Stomach smooth muscle (tissue), 2 donors: ENCODE data around the gene SLC25A43.
"Not testable (repeated sequence)": the region's sequence is repeated elsewhere in the genome, so short reads cannot be mapped to it uniquely, and the experiment has no call there.

ENCODE experiments used
- H3K27ac ChIP-seq: one replicate; pipeline ENCODE4 v1.7.0; 2013; ENCODE audit warnings: mild to moderate bottlenecking, low read length, inconsistent platforms
- H3K27me3 ChIP-seq, 2 donors: one replicate each; pipeline ENCODE4 v1.7.0; 2013; ENCODE audit warnings: low read length in 2 of 2; ENCODE audit not compliant: insufficient read depth in 2 of 2, control insufficient read depth in 1 of 2
- H3K36me3 ChIP-seq, 2 donors: one replicate each; pipeline ENCODE4 v1.7.0; 2013; ENCODE audit warnings: low read length in 2 of 2; ENCODE audit not compliant: control insufficient read depth in 2 of 2, insufficient read depth in 2 of 2
- H3K4me1 ChIP-seq: one replicate; pipeline ENCODE4 v1.7.0; 2013; ENCODE audit warnings: low read length; ENCODE audit not compliant: control insufficient read depth, insufficient read depth
- H3K4me3 ChIP-seq, 2 donors: one replicate each; pipeline ENCODE4 v1.7.0; 2013; ENCODE audit warnings: low read length in 2 of 2
- H3K9ac ChIP-seq, 2 donors: one replicate each; pipeline ENCODE4 v1.7.0; 2013; ENCODE audit warnings: low read length in 2 of 2, mild to moderate bottlenecking in 1 of 2
- H3K9me3 ChIP-seq, 2 donors: one replicate each; pipeline ENCODE4 v1.7.0; 2013; ENCODE audit warnings: low read length in 2 of 2; ENCODE audit not compliant: control insufficient read depth in 2 of 2
- donor health status: healthy.
- donor health status: Pancreatic carcinoma.

The SLC25A43 gene

GRCh38 chrX:119398974-119399771 is at the start of gene SLC25A43:
SLC25A43 (plus strand) TSS chrX:119399336; CDS start chrX:119399404, 68 bp downstream.
- Histone ChIP-seq H3K9ac (peak within 1 kb of the TSS; percentile 67 to 73), H3K4me3 (peak within 1 kb of the TSS; percentile 53 to 75), H3K27ac (peak within 1 kb of the TSS; percentile 24), H3K36me3 (no peaks in the 10 kb centered on the region), H3K27me3 (no peaks in the 10 kb centered on the region), H3K9me3 (no peaks in the 10 kb centered on the region), H3K4me1 (peaks cover 8% of the 10 kb centered on the region)

DNA sequence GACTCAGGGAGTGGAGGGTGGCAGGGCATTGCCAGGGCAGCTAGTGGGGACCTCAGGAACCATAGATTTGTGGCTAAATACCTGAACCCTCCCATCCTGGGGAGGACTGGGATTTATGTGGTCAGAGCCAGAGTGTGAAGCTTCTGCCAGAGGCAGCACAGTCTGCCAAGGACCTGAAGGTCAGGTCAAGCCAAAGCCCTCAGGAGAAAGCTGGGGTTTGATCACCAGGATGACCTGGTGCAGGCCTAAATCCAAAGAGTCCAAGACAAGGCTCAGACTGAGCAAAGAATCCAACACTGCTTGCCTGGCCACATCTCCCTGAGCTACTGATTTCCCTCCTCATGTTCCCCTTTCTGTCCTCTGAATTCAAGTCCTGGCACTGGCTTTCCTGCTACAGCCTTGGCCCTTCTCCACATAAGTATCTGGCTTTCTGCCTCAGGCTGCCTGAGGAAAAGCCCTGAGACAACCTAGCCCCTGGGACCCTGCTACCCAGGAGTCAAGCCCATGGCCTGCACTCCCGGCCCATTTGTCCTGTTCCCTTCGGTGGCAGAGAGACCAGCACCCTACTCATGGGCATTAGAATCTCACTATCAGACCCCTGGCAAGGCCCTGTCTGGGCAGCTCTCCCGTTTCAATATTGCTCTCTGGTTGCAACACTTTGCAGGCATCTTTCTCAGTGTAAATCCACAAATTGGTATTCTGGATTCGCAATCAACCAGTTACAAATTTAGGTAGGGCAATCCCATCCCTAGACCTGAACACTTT is 39.3 kb upstream of the SLC25A43 start:
- Histone ChIP-seq H3K27ac (no peak overlapping the region), H3K4me1 (no peaks in the 10 kb centered on the region), H3K4me3 (no peak overlapping the region), H3K36me3 (no peaks in the 10 kb centered on the region), H3K9me3 (no peaks in the 10 kb centered on the region), H3K9ac (no peak overlapping the region), H3K27me3 (peaks cover 0 to 3% of the 10 kb centered on the region in 2 donors)

- not testable (repeated sequence) for H3K27ac ChIP-seq, H3K4me3 ChIP-seq, H3K9ac ChIP-seq, H3K9me3 ChIP-seq, H3K27me3 ChIP-seq, H3K36me3 ChIP-seq, H3K4me1 ChIP-seq
Observed at GRCh38 chrX:119361451-119361850, 37.7 kb upstream of the SLC25A43 start.

GRCh38 chrX:119362074-119362473 is 37.1 kb upstream of the SLC25A43 start:
- H3K9me3 ChIP-seq = not testable (repeated sequence)

DNA sequence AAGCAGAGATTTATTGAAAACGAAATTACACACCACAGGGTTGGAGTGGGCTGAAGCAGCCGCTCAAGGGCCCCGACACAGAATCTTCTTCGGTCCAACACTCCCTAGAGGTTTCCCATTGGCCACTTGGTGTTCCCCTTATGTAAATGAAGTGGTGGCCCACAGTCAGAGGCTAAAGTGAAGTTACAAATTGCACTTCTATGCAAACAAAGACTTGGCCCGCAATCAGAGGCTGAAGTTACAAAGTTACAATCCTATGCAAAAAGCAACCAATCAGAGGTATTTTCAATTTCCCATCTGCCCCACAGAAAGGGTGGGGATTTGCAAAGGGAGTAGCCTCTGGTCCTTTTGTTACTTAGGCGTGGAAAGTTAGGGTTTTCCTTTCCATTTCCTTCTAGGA is 35.7 kb upstream of the SLC25A43 start:
- no peak overlapping the region for H3K9ac ChIP-seq
- H3K36me3 ChIP-seq = no peaks in the 10 kb centered on the region
- H3K27ac ChIP-seq = no peak overlapping the region
- peaks cover 0 to 3% of the 10 kb centered on the region in 2 donors for H3K27me3 ChIP-seq
- no peak overlapping the region for H3K4me3 ChIP-seq
- H3K9me3 ChIP-seq = no peaks in the 10 kb centered on the region
- H3K4me1 ChIP-seq = no peaks in the 10 kb centered on the region

More at GRCh38 chrX:119362074-119362473, 37.1 kb upstream of the SLC25A43 start:
- not testable (repeated sequence) for H3K4me1 ChIP-seq, H3K36me3 ChIP-seq, H3K27me3 ChIP-seq, H3K4me3 ChIP-seq, H3K9ac ChIP-seq, H3K27ac ChIP-seq

GRCh38 chrX:119371861-119372260 is 27.3 kb upstream of the SLC25A43 start:
- not testable (repeated sequence) for H3K4me3 ChIP-seq, H3K4me1 ChIP-seq, H3K36me3 ChIP-seq, H3K27me3 ChIP-seq, H3K9ac ChIP-seq, H3K9me3 ChIP-seq, H3K27ac ChIP-seq

DNA sequence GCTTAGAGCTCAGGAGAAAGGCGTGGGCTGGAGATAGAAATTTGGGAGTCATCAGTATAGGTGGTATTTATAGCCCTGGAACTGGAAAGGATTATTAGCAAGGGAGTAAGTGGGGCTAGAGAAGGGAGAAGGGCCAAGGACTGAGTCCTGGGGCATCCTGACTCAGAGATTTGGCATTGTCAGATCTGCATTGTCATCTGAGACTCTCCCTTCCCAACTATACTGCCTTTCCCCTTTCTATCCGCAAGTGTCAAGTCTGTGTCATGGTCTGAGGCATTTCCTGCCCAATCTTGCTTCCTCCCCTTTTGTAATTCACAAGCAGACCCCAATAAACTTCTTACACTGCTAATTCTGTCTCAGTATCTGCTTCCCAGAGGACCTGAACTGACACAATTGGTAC is 24.4 kb upstream of the SLC25A43 start:
- H3K9ac ChIP-seq = no peak overlapping the region

GRCh38 chrX:119375561-119375960 is 23.6 kb upstream of the SLC25A43 start:
- no peaks in the 10 kb centered on the region for H3K36me3 ChIP-seq
- H3K27me3 ChIP-seq = peaks cover 0 to 4% of the 10 kb centered on the region in 2 donors
- no peak overlapping the region for H3K27ac ChIP-seq
- no peak overlapping the region for H3K4me3 ChIP-seq
- H3K9me3 ChIP-seq = peaks cover 0 to 4% of the 10 kb centered on the region in 2 donors
- no peak overlapping the region for H3K9ac ChIP-seq
- H3K4me1 ChIP-seq = no peaks in the 10 kb centered on the region

More for the DNA sequence above, 24.4 kb upstream of the SLC25A43 start:
- H3K4me3 ChIP-seq = no peak overlapping the region
- H3K4me1 ChIP-seq = no peaks in the 10 kb centered on the region
- peaks cover 0 to 4% of the 10 kb centered on the region in 2 donors for H3K27me3 ChIP-seq
- H3K36me3 ChIP-seq = no peaks in the 10 kb centered on the region
- no peak overlapping the region for H3K27ac ChIP-seq
- H3K9me3 ChIP-seq = peaks cover 0 to 4% of the 10 kb centered on the region in 2 donors

DNA sequence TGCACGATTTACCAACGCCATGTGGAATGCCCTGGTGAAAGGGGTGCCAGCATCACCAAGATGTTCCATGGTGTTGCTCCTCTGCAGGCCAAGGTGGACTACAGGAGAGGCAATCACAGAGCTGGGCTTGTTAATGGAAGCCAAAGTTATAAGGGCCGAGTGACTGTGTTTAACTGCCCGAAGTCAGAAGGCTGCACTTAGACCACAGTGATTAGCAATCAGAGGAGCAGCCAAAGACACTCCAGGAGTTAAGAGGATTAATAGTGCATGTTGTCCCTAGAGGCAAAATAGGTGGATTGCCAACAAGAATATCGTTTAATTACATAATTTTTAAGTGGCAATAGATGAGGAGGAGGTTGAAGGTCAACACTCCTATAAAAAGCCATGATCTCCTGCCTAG is 22.8 kb upstream of the SLC25A43 start:
- no peak overlapping the region for H3K4me3 ChIP-seq
- no peaks in the 10 kb centered on the region for H3K4me1 ChIP-seq
- H3K9me3 ChIP-seq = peaks cover 0 to 4% of the 10 kb centered on the region in 2 donors
- H3K36me3 ChIP-seq = no peaks in the 10 kb centered on the region
- H3K27ac ChIP-seq = no peak overlapping the region
- no peak overlapping the region for H3K9ac ChIP-seq
- H3K27me3 ChIP-seq = peaks cover 0 to 4% of the 10 kb centered on the region in 2 donors

- Histone ChIP-seq H3K27ac (no peak overlapping the region), H3K4me1 (no peaks in the 10 kb centered on the region), H3K36me3 (no peaks in the 10 kb centered on the region), H3K27me3 (peaks cover 0 to 3% of the 10 kb centered on the region in 2 donors), H3K9me3 (no peaks in the 10 kb centered on the region), H3K4me3 (no peak overlapping the region), H3K9ac (no peak overlapping the region)
Observed at GRCh38 chrX:119381349-119381944, 17.7 kb upstream of the SLC25A43 start.
